22Rv1 (cell line): ENCODE results near the gene TJAP1.

Source experiments
- H3K27ac ChIP-seq: fragments of 450-650 bp; 2 replicates; pipeline ENCODE4 v1.5.1; 2017
- CTCF ChIP-seq: fragments of 450-650 bp; IDR thresholded peaks from 2 replicates; pipeline ENCODE4 v1.5.1; 2017; ENCODE audit warnings: mild to moderate bottlenecking
- ZFX ChIP-seq: fragments of 450-650 bp; IDR thresholded peaks from 2 replicates; pipeline ENCODE4 v1.6.1; 2017; ENCODE audit warnings: antibody characterized with exemption, borderline replicate concordance

TJAP1 gene

GRCh38 chr6:43544461-43544860 lies 67.1 kb downstream of the TJAP1 start:
- H3K27ac ChIP-seq, result no peak overlapping the region
- no peak for TF ChIP-seq CTCF
- TF ChIP-seq ZFX, result no peak

GRCh38 chr6:43547222-43547621 lies 69.9 kb downstream of the TJAP1 start:
- TF ChIP-seq CTCF, result no peak
- TF ChIP-seq ZFX, result no peak
- H3K27ac ChIP-seq, result no peak overlapping the region
